Measurements from ENCODE around the gene SAMM50.

The SAMM50 gene

GRCh38 chr22:43993072-43993760, 38.0 kb downstream of the SAMM50 start:
- TF ChIP-seq CTCF (IDR thresholded peaks at IDR 0.05; ENCODE audit: borderline replicate concordance, control extremely low read depth, extremely low read depth, insufficient read depth, missing control alignments), result peak; percentile 93
- DNase-seq (ENCODE audit: low spot score), result peak; percentile 88
- in situ Hi-C loops (cut with MboI; ENCODE audit: low sequenced_read_pairs, unreplicated experiment), result loop anchor here (10.0 to 25.0 kb wide), 3 partner anchors 92 to 644 kb away; no protein-coding TSS in a partner anchor

- in situ Hi-C loops (cut with MboI; ENCODE audit: low sequenced_read_pairs, unreplicated experiment), result loop anchor here (10.0 to 25.0 kb wide), 3 partner anchors 91 to 643 kb away; no protein-coding TSS in a partner anchor
- no peak for DNase-seq (ENCODE audit: low spot score)
- TF ChIP-seq CTCF (IDR thresholded peaks at IDR 0.05; ENCODE audit: borderline replicate concordance, control extremely low read depth, extremely low read depth, insufficient read depth, missing control alignments), result no peak
Observed at GRCh38 chr22:43994006-43994405, 38.8 kb downstream of the SAMM50 start.

- in situ Hi-C loops (cut with MboI; ENCODE audit: low sequenced_read_pairs, unreplicated experiment), result loop anchor here (10.0 to 25.0 kb wide), 3 partner anchors 90 to 643 kb away; no protein-coding TSS in a partner anchor
- no peak for DNase-seq (ENCODE audit: low spot score)
- TF ChIP-seq CTCF (IDR thresholded peaks at IDR 0.05; ENCODE audit: borderline replicate concordance, control extremely low read depth, extremely low read depth, insufficient read depth, missing control alignments), result no peak
Observed at GRCh38 chr22:43994416-43994815, 39.2 kb downstream of the SAMM50 start.

- in situ Hi-C loops (cut with MboI; ENCODE audit: low sequenced_read_pairs, unreplicated experiment), result loop anchor here (10.0 to 25.0 kb wide), 3 partner anchors 90 to 642 kb away; no protein-coding TSS in a partner anchor
- DNase-seq (ENCODE audit: low spot score), result no peak
Observed at GRCh38 chr22:43995057-43995685, 39.9 kb downstream of the SAMM50 start.

GRCh38 chr22:43995798-43996169, 40.5 kb downstream of the SAMM50 start:
- TF ChIP-seq CTCF (IDR thresholded peaks at IDR 0.05; ENCODE audit: borderline replicate concordance, control extremely low read depth, extremely low read depth, insufficient read depth, missing control alignments), result no peak
- in situ Hi-C loops (cut with MboI; ENCODE audit: low sequenced_read_pairs, unreplicated experiment), result loop anchor here (10.0 to 25.0 kb wide), 3 partner anchors 89 to 642 kb away; no protein-coding TSS in a partner anchor

More at GRCh38 chr22:43995057-43995685, 39.9 kb downstream of the SAMM50 start:
- no peak for TF ChIP-seq CTCF (IDR thresholded peaks at IDR 0.05; ENCODE audit: borderline replicate concordance, control extremely low read depth, extremely low read depth, insufficient read depth, missing control alignments)

GRCh38 chr22:43996170-43996980, 41.1 kb downstream of the SAMM50 start:
- in situ Hi-C loops (cut with MboI; ENCODE audit: low sequenced_read_pairs, unreplicated experiment), result loop anchor here (10.0 to 25.0 kb wide), 3 partner anchors 88 to 641 kb away; no protein-coding TSS in a partner anchor
- DNase-seq (ENCODE audit: low spot score), result peak; percentile 90
- TF ChIP-seq CTCF (IDR thresholded peaks at IDR 0.05; ENCODE audit: borderline replicate concordance, control extremely low read depth, extremely low read depth, insufficient read depth, missing control alignments), result no peak

More at GRCh38 chr22:43995798-43996169, 40.5 kb downstream of the SAMM50 start:
- no peak for DNase-seq (ENCODE audit: low spot score)

Data from GM13976 (cell line).